ENCODE data around the gene SORCS2.

Gene SORCS2

GRCh38 chr4:7351014-7351413 is 158.7 kb downstream of the SORCS2 start:
- Histone ChIP-seq H3K9ac (ENCODE audit: low read depth, low read length) (no peak overlapping the region), H3K9me3 (ENCODE audit: insufficient read depth, low read depth, low read length) (no peaks in the 10 kb centered on the region), H3K27me3 (ENCODE audit: insufficient read depth, low read length) (no peaks in the 10 kb centered on the region), H3K4me3 (ENCODE audit: low read length) (no peak overlapping the region), H3K27ac (ENCODE audit: low read length) (no peak overlapping the region), H3K4me1 (ENCODE audit: insufficient read depth, low read length) (no peaks in the 10 kb centered on the region), H3K36me3 (ENCODE audit: insufficient read depth, low read depth, low read length) (no peaks in the 10 kb centered on the region)

- Histone ChIP-seq H3K36me3 (ENCODE audit: insufficient read depth, low read depth, low read length) (no peaks in the 10 kb centered on the region), H3K27ac (ENCODE audit: low read length) (no peak overlapping the region), H3K9ac (ENCODE audit: low read depth, low read length) (no peak overlapping the region), H3K4me3 (ENCODE audit: low read length) (no peak overlapping the region), H3K4me1 (ENCODE audit: insufficient read depth, low read length) (no peaks in the 10 kb centered on the region), H3K27me3 (ENCODE audit: insufficient read depth, low read length) (no peaks in the 10 kb centered on the region), H3K9me3 (ENCODE audit: insufficient read depth, low read depth, low read length) (no peaks in the 10 kb centered on the region)
Observed at GRCh38 chr4:7352486-7352885, 160.1 kb downstream of the SORCS2 start.

- Histone ChIP-seq H3K27ac (ENCODE audit: low read length) (no peak overlapping the region), H3K4me1 (ENCODE audit: insufficient read depth, low read length) (no peaks in the 10 kb centered on the region), H3K27me3 (ENCODE audit: insufficient read depth, low read length) (no peaks in the 10 kb centered on the region)
Observed at GRCh38 chr4:7353046-7353790, 160.9 kb downstream of the SORCS2 start.

GRCh38 chr4:7353846-7354610 is 161.7 kb downstream of the SORCS2 start:
- Histone ChIP-seq H3K4me1 (ENCODE audit: insufficient read depth, low read length) (no peaks in the 10 kb centered on the region), H3K27me3 (ENCODE audit: insufficient read depth, low read length) (no peaks in the 10 kb centered on the region), H3K27ac (ENCODE audit: low read length) (no peak overlapping the region), H3K9me3 (ENCODE audit: insufficient read depth, low read depth, low read length) (no peaks in the 10 kb centered on the region), H3K9ac (ENCODE audit: low read depth, low read length) (no peak overlapping the region), H3K4me3 (ENCODE audit: low read length) (no peak overlapping the region), H3K36me3 (ENCODE audit: insufficient read depth, low read depth, low read length) (no peaks in the 10 kb centered on the region)

More at GRCh38 chr4:7353046-7353790, 160.9 kb downstream of the SORCS2 start:
- Histone ChIP-seq H3K9ac (ENCODE audit: low read depth, low read length) (no peak overlapping the region), H3K9me3 (ENCODE audit: insufficient read depth, low read depth, low read length) (no peaks in the 10 kb centered on the region), H3K36me3 (ENCODE audit: insufficient read depth, low read depth, low read length) (no peaks in the 10 kb centered on the region), H3K4me3 (ENCODE audit: low read length) (no peak overlapping the region)

- no peaks in the 10 kb centered on the region for H3K36me3 ChIP-seq (ENCODE audit: insufficient read depth, low read depth, low read length)
- no peaks in the 10 kb centered on the region for H3K9me3 ChIP-seq (ENCODE audit: insufficient read depth, low read depth, low read length)
- H3K4me1 ChIP-seq (ENCODE audit: insufficient read depth, low read length), result no peaks in the 10 kb centered on the region
- H3K27me3 ChIP-seq (ENCODE audit: insufficient read depth, low read length), result no peaks in the 10 kb centered on the region
- H3K27ac ChIP-seq (ENCODE audit: low read length), result no peak overlapping the region
- no peak overlapping the region for H3K4me3 ChIP-seq (ENCODE audit: low read length)
- no peak overlapping the region for H3K9ac ChIP-seq (ENCODE audit: low read depth, low read length)
Observed at GRCh38 chr4:7354927-7355326, 162.6 kb downstream of the SORCS2 start.

- Histone ChIP-seq H3K9me3 (ENCODE audit: insufficient read depth, low read depth, low read length) (no peaks in the 10 kb centered on the region), H3K4me3 (ENCODE audit: low read length) (no peak overlapping the region), H3K9ac (ENCODE audit: low read depth, low read length) (no peak overlapping the region), H3K27me3 (ENCODE audit: insufficient read depth, low read length) (no peaks in the 10 kb centered on the region), H3K27ac (ENCODE audit: low read length) (no peak overlapping the region), H3K4me1 (ENCODE audit: insufficient read depth, low read length) (no peaks in the 10 kb centered on the region), H3K36me3 (ENCODE audit: insufficient read depth, low read depth, low read length) (no peaks in the 10 kb centered on the region)
Observed at GRCh38 chr4:7355795-7356194, 163.5 kb downstream of the SORCS2 start.

GRCh38 chr4:7356667-7357310 is 164.5 kb downstream of the SORCS2 start:
- H3K9ac ChIP-seq (ENCODE audit: low read depth, low read length), result no peak overlapping the region

GRCh38 chr4:7357323-7357722 is 165.0 kb downstream of the SORCS2 start:
- H3K27me3 ChIP-seq (ENCODE audit: insufficient read depth, low read length), result no peaks in the 10 kb centered on the region
- H3K4me3 ChIP-seq (ENCODE audit: low read length), result no peak overlapping the region
- no peak overlapping the region for H3K9ac ChIP-seq (ENCODE audit: low read depth, low read length)
- H3K4me1 ChIP-seq (ENCODE audit: insufficient read depth, low read length), result no peaks in the 10 kb centered on the region
- H3K9me3 ChIP-seq (ENCODE audit: insufficient read depth, low read depth, low read length), result no peaks in the 10 kb centered on the region
- H3K27ac ChIP-seq (ENCODE audit: low read length), result no peak overlapping the region
- H3K36me3 ChIP-seq (ENCODE audit: insufficient read depth, low read depth, low read length), result no peaks in the 10 kb centered on the region

More at GRCh38 chr4:7356667-7357310, 164.5 kb downstream of the SORCS2 start:
- Histone ChIP-seq H3K4me3 (ENCODE audit: low read length) (no peak overlapping the region), H3K9me3 (ENCODE audit: insufficient read depth, low read depth, low read length) (no peaks in the 10 kb centered on the region), H3K27me3 (ENCODE audit: insufficient read depth, low read length) (no peaks in the 10 kb centered on the region), H3K4me1 (ENCODE audit: insufficient read depth, low read length) (no peaks in the 10 kb centered on the region), H3K27ac (ENCODE audit: low read length) (no peak overlapping the region), H3K36me3 (ENCODE audit: insufficient read depth, low read depth, low read length) (no peaks in the 10 kb centered on the region)

GRCh38 chr4:7358100-7358735 is 165.9 kb downstream of the SORCS2 start:
- Histone ChIP-seq H3K27ac (ENCODE audit: low read length) (no peak overlapping the region), H3K27me3 (ENCODE audit: insufficient read depth, low read length) (no peaks in the 10 kb centered on the region), H3K4me3 (ENCODE audit: low read length) (no peak overlapping the region), H3K36me3 (ENCODE audit: insufficient read depth, low read depth, low read length) (no peaks in the 10 kb centered on the region), H3K9me3 (ENCODE audit: insufficient read depth, low read depth, low read length) (no peaks in the 10 kb centered on the region), H3K4me1 (ENCODE audit: insufficient read depth, low read length) (no peaks in the 10 kb centered on the region), H3K9ac (ENCODE audit: low read depth, low read length) (no peak overlapping the region)

- Histone ChIP-seq H3K27me3 (ENCODE audit: insufficient read depth, low read length) (no peaks in the 10 kb centered on the region), H3K4me1 (ENCODE audit: insufficient read depth, low read length) (no peaks in the 10 kb centered on the region), H3K36me3 (ENCODE audit: insufficient read depth, low read depth, low read length) (no peaks in the 10 kb centered on the region), H3K9ac (ENCODE audit: low read depth, low read length) (no peak overlapping the region), H3K4me3 (ENCODE audit: low read length) (no peak overlapping the region), H3K9me3 (ENCODE audit: insufficient read depth, low read depth, low read length) (no peaks in the 10 kb centered on the region), H3K27ac (ENCODE audit: low read length) (no peak overlapping the region)
Observed at GRCh38 chr4:7359400-7360062, 167.2 kb downstream of the SORCS2 start.

GRCh38 chr4:7360806-7361205 is 168.5 kb downstream of the SORCS2 start:
- Histone ChIP-seq H3K9ac (ENCODE audit: low read depth, low read length) (no peak overlapping the region), H3K9me3 (ENCODE audit: insufficient read depth, low read depth, low read length) (no peaks in the 10 kb centered on the region), H3K4me1 (ENCODE audit: insufficient read depth, low read length) (no peaks in the 10 kb centered on the region), H3K27me3 (ENCODE audit: insufficient read depth, low read length) (no peaks in the 10 kb centered on the region), H3K36me3 (ENCODE audit: insufficient read depth, low read depth, low read length) (no peaks in the 10 kb centered on the region), H3K27ac (ENCODE audit: low read length) (no peak overlapping the region), H3K4me3 (ENCODE audit: low read length) (no peak overlapping the region)

All from iPS-20b (cell line).